Tibial nerve (tissue), 4 donors: ENCODE data around the gene KIF1A. TPM values are rescaled to one million over a fixed set of nuclear protein-coding genes. Genes with fewer than 3 reads are reported as not detected.

Source experiments
- DNase-seq, 2 donors: peaks; one replicate each; pipeline ENCODE4 v3.0.0-alpha.2; 2019; ENCODE audit warnings: low spot score in 2 of 2
- H3K27ac ChIP-seq, 4 donors: fragments of 200-600 bp; sonication (generic) in 3 of 4; one replicate each; pipeline ENCODE4 v1.5.1; 2017 to 2019; ENCODE audit warnings: mild to moderate bottlenecking in 1 of 4
- H3K27me3 ChIP-seq, 2 donors: fragments of 200-600 bp; sonication (generic) in 1 of 2; one replicate each; pipeline versions ENCODE4 v1.5.1 to v1.6.0; 2017 to 2019
- H3K36me3 ChIP-seq, 3 donors: fragments of 200-600 bp; sonication (generic); one replicate each; pipeline ENCODE4 v1.5.1; 2018 to 2019
- H3K4me1 ChIP-seq, 4 donors: fragments of 200-600 bp; sonication (generic) in 3 of 4; one replicate each; pipeline ENCODE4 v1.5.1; 2017 to 2019
- H3K4me3 ChIP-seq, 4 donors: fragments of 200-600 bp; sonication (generic) in 3 of 4; one replicate each; pipeline ENCODE4 v1.5.1; 2017 to 2019; ENCODE audit warnings: mild to moderate bottlenecking in 1 of 4, moderate library complexity in 1 of 4
- H3K9me3 ChIP-seq, 4 donors: fragments of 200-600 bp; sonication (generic) in 3 of 4; one replicate each; pipeline ENCODE4 v1.5.1; 2017 to 2019
- EP300 ChIP-seq, 2 donors: sonication (generic); formaldehyde crosslinking; IDR thresholded peaks; one replicate each; pipeline ENCODE4 v1.6.1; 2017; ENCODE audit warnings: antibody characterized with exemption in 2 of 2, mild to moderate bottlenecking in 1 of 2
- POLR2A ChIP-seq, 2 donors: fragments of 450-650 bp; IDR thresholded peaks; one replicate each; pipeline ENCODE4 v1.6.1; 2017; ENCODE audit warnings: antibody characterized with exemption in 2 of 2, mild to moderate bottlenecking in 2 of 2, moderate library complexity in 2 of 2
- WGBS, 2 donors: methylation state at CpG; one replicate each; pipeline ENCODE4 v1.1.5; 2018; 5-methylcytosine and 5-hydroxymethylcytosine counted together
- total RNA-seq, 4 donors: library from RNA; depleted of rRNA; stranded (reverse); fragments of >200 nt; gene quantifications; one replicate each; pipeline ENCODE4 v1.1.0, GENCODE V29; 2016
- TF ChIP-seq, protein P1 (sequence below), 5 experiments: fragments of 200-600 bp in 3 of 5; fragments of 450-650 bp in 2 of 5; sonication (generic) in 3 of 5; IDR thresholded peaks; one replicate each; pipeline ENCODE4 v1.5.1; 2016 to 2019; ENCODE audit warnings: antibody characterized with exemption in 5 of 5, mild to moderate bottlenecking in 3 of 5, moderate library complexity in 2 of 5

Gene KIF1A
- total RNA-seq, 4 donors from 2014 or later: 31.9 to 82.2 (median 45.3) TPM

- Histone ChIP-seq H3K27me3 (peaks cover 0 to 25% of the 10 kb centered on the region in 2 donors), H3K27ac (no peak overlapping the region), H3K4me1 (peaks cover 0 to 18% (median 4%) of the 10 kb centered on the region in 4 donors), H3K9me3 (peaks cover 0 to 17% (median 2%) of the 10 kb centered on the region in 4 donors), H3K4me3 (no peak overlapping the region), H3K36me3 (peaks cover 0 to 6% (median 0%) of the 10 kb centered on the region in 3 donors)
- WGBS, 2 donors: 92 to 94% methylated on average over 10 to 11 of the region's 11 CpGs
- no peak for TF ChIP-seq EP300 (IDR thresholded peaks at IDR 0.05)
- DNase-seq: no peak
These were observed 4.9 kb downstream of the KIF1A start for GRCh38 chr2:240814946-240815760.

DNA sequence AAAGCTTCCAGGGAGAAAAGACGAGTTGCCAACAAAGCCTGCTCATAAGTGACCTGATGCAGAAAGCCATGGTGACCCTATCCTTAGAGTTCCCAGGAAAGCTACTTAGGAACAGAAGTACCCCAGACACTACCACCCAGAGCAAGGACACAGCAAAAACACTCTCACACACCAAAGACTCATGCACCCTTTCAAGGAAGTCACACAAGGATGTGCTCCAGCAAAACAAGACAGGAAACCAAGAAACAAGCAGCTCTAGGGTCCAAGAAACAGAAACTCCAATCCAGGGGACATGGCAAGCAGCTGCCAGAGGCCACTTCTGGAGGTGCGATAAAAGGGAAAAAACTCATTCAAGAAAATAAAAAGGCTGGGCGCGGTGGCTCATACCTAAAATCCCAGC, 5.7 kb downstream of the KIF1A start:
- no peak overlapping the region for H3K27ac ChIP-seq
- TF ChIP-seq POLR2A (IDR thresholded peaks at IDR 0.05): no peak
- TF ChIP-seq EP300 (IDR thresholded peaks at IDR 0.05): no peak
- no peak for DNase-seq
- H3K4me3 ChIP-seq: no peak overlapping the region
- 93 to 95% methylated on average over 4 of the region's 4 CpGs for WGBS, 2 donors
- H3K27me3 ChIP-seq: peaks cover 0 to 20% of the 10 kb centered on the region in 2 donors
- H3K36me3 ChIP-seq: peaks cover 0 to 6% (median 0%) of the 10 kb centered on the region in 3 donors
- peaks cover 0 to 17% (median 2%) of the 10 kb centered on the region in 4 donors for H3K9me3 ChIP-seq
- peaks cover 0 to 13% (median 1%) of the 10 kb centered on the region in 4 donors for H3K4me1 ChIP-seq

- no peak for TF ChIP-seq POLR2A (IDR thresholded peaks at IDR 0.05)
- TF ChIP-seq, protein P1, sequence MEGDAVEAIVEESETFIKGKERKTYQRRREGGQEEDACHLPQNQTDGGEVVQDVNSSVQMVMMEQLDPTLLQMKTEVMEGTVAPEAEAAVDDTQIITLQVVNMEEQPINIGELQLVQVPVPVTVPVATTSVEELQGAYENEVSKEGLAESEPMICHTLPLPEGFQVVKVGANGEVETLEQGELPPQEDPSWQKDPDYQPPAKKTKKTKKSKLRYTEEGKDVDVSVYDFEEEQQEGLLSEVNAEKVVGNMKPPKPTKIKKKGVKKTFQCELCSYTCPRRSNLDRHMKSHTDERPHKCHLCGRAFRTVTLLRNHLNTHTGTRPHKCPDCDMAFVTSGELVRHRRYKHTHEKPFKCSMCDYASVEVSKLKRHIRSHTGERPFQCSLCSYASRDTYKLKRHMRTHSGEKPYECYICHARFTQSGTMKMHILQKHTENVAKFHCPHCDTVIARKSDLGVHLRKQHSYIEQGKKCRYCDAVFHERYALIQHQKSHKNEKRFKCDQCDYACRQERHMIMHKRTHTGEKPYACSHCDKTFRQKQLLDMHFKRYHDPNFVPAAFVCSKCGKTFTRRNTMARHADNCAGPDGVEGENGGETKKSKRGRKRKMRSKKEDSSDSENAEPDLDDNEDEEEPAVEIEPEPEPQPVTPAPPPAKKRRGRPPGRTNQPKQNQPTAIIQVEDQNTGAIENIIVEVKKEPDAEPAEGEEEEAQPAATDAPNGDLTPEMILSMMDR (IDR thresholded peaks at IDR 0.05): no peak
- no peak for TF ChIP-seq EP300 (IDR thresholded peaks at IDR 0.05)
- Histone ChIP-seq H3K27me3 (peaks cover 0 to 11% of the 10 kb centered on the region in 2 donors), H3K27ac (no peak overlapping the region), H3K4me3 (no peak overlapping the region), H3K9me3 (peaks cover 0 to 17% (median 2%) of the 10 kb centered on the region in 4 donors), H3K4me1 (peaks cover 0 to 4% (median 0%) of the 10 kb centered on the region in 4 donors), H3K36me3 (peaks cover 0 to 6% (median 0%) of the 10 kb centered on the region in 3 donors)
- no peak for DNase-seq
- 96% methylated on average over 17 of the region's 17 CpGs for WGBS, 2 donors
These were observed 6.6 kb downstream of the KIF1A start for GRCh38 chr2:240813231-240813921.

DNA sequence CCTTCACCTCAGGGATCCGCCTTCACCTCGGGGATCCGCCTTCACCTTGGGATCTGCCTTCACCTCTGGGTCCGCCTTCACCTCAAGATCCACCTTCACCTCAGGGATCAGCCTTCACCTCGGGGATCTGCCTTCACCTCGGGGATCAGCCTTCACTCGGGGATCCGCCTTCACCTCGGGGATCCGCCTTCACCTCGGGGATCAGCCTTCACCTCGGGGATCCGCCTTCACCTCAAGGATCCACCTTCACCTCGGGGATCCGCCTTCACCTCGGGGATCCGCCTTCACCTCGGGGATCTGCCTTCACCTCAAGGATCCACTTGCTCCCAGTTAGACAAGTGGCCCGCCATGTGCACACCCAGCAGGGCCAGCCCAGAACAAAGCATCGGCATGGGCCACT, 7.3 kb downstream of the KIF1A start:
- no peak overlapping the region for H3K27ac ChIP-seq
- peaks cover 0 to 17% (median 2%) of the 10 kb centered on the region in 4 donors for H3K9me3 ChIP-seq
- WGBS, 2 donors: 85% methylated on average over 20 of the region's 20 CpGs
- no peaks in the 10 kb centered on the region for H3K4me1 ChIP-seq
- no peak for TF ChIP-seq EP300 (IDR thresholded peaks at IDR 0.05)
- TF ChIP-seq, protein P1 (IDR thresholded peaks at IDR 0.05): no peak
- no peak for TF ChIP-seq POLR2A (IDR thresholded peaks at IDR 0.05)
- H3K4me3 ChIP-seq: no peak overlapping the region
- H3K36me3 ChIP-seq: peaks cover 0 to 6% (median 0%) of the 10 kb centered on the region in 3 donors
- peaks cover 0 to 4% of the 10 kb centered on the region in 2 donors for H3K27me3 ChIP-seq
- no peak for DNase-seq

GRCh38 chr2:240812301-240812680, 7.7 kb downstream of the KIF1A start:
- DNase-seq: no peak
- Histone ChIP-seq H3K27me3 (no peaks in the 10 kb centered on the region), H3K9me3 (peaks cover 0 to 17% (median 2%) of the 10 kb centered on the region in 4 donors), H3K4me3 (no peak overlapping the region), H3K36me3 (peaks cover 0 to 6% (median 0%) of the 10 kb centered on the region in 3 donors), H3K27ac (no peak overlapping the region), H3K4me1 (no peaks in the 10 kb centered on the region)
- TF ChIP-seq, protein P1 (IDR thresholded peaks at IDR 0.05): no peak
- TF ChIP-seq POLR2A (IDR thresholded peaks at IDR 0.05) (no peak), EP300 (IDR thresholded peaks at IDR 0.05) (no peak)
- WGBS, 2 donors: 91 to 98% methylated on average over 10 of the region's 10 CpGs
